GM04503 (cell line): ENCODE results near the gene PTPN18.
"Not testable (repeated sequence)": the region's sequence is repeated elsewhere in the genome, so short reads cannot be mapped to it uniquely, and the experiment has no call there.

ENCODE experiments used
- DNase-seq: peaks from one replicate; pipeline ENCODE4 v3.0.0-alpha.2; 2012; ENCODE audit warnings: low read depth

Gene PTPN18

GRCh38 chr2:130381145-130381544 lies 25.3 kb downstream of the PTPN18 start:
- no peak for DNase-seq

- DNase-seq = no peak
Measured at GRCh38 chr2:130381619-130382018, 25.8 kb downstream of the PTPN18 start.

- DNase-seq = no peak
Measured at GRCh38 chr2:130382313-130382917, 26.6 kb downstream of the PTPN18 start.

GRCh38 chr2:130385709-130386108 lies 29.9 kb downstream of the PTPN18 start:
- DNase-seq = no peak

GRCh38 chr2:130387071-130387400 lies 31.2 kb downstream of the PTPN18 start:
- no peak for DNase-seq

- no peak for DNase-seq
Measured at GRCh38 chr2:130387804-130388203, 31.9 kb downstream of the PTPN18 start.

GRCh38 chr2:130388221-130388907 lies 32.5 kb downstream of the PTPN18 start:
- DNase-seq = no peak

GRCh38 chr2:130389358-130389757 lies 33.5 kb downstream of the PTPN18 start:
- DNase-seq = no peak

- no peak for DNase-seq
Measured at GRCh38 chr2:130389783-130390182, 33.9 kb downstream of the PTPN18 start.

- DNase-seq = no peak
Measured at GRCh38 chr2:130390460-130391057, 34.7 kb downstream of the PTPN18 start.

- peak; percentile 21 for DNase-seq
Measured at GRCh38 chr2:130391058-130391871, 35.4 kb downstream of the PTPN18 start.

GRCh38 chr2:130391872-130392670 lies 36.2 kb downstream of the PTPN18 start:
- DNase-seq = peak; percentile 5

- no peak for DNase-seq
Measured at GRCh38 chr2:130393318-130393910, 37.6 kb downstream of the PTPN18 start.

GRCh38 chr2:130406280-130406679 lies 50.4 kb downstream of the PTPN18 start:
- not testable (repeated sequence) for DNase-seq

GRCh38 chr2:130416693-130417092 lies 60.8 kb downstream of the PTPN18 start:
- DNase-seq = not testable (repeated sequence)

GRCh38 chr2:130418845-130419244 lies 63.0 kb downstream of the PTPN18 start:
- DNase-seq = not testable (repeated sequence)
